Heart left ventricle (tissue), 16 donors: Measurements from ENCODE around the gene RIPPLY1. TPM values are rescaled to one million over a fixed set of nuclear protein-coding genes. Genes with fewer than 3 reads are reported as not detected.

Experiments
- ATAC-seq, 4 donors: fragments of 200-7000 bp; cut with Tn5 transposase; one replicate each; pipeline ENCODE4 v1.9.1; 2020 to 2022; ENCODE audit warnings: moderate library complexity in 4 of 4, mild to moderate bottlenecking in 3 of 4, moderate number of reproducible peaks in 1 of 4
- DNase-seq, 5 donors: peaks; one replicate each; pipeline ENCODE4 v3.0.0-alpha.2; 2020
- H3K27ac ChIP-seq, 12 donors: fragments of 200-600 bp; sonication (generic) in 4 of 12; one replicate each; pipeline versions ENCODE4 v1.5.0 to v1.8.0; 2016 to 2022; ENCODE audit warnings: mild to moderate bottlenecking in 2 of 12
- H3K27me3 ChIP-seq, 9 donors: fragments of 200-600 bp; sonication (generic) in 2 of 9; one replicate each; pipeline versions ENCODE4 v1.5.1 to v1.8.0; 2016 to 2022; ENCODE audit warnings: mild to moderate bottlenecking in 3 of 9
- H3K36me3 ChIP-seq, 9 donors: fragments of 200-600 bp; sonication (generic) in 2 of 9; one replicate each; pipeline versions ENCODE4 v1.5.0 to v1.8.0; 2018 to 2022; ENCODE audit warnings: mild to moderate bottlenecking in 2 of 9
- H3K4me1 ChIP-seq, 12 donors: fragments of 200-600 bp; sonication (generic) in 4 of 12; one replicate each; pipeline versions ENCODE4 v1.5.0 to v1.8.0; 2016 to 2022; ENCODE audit warnings: mild to moderate bottlenecking in 3 of 12
- H3K4me3 ChIP-seq, 12 donors: fragments of 200-600 bp; sonication (generic) in 4 of 12; one replicate each; pipeline versions ENCODE4 v1.5.0 to v1.8.0; 2017 to 2022; ENCODE audit warnings: mild to moderate bottlenecking in 9 of 12, moderate library complexity in 4 of 12
- H3K9me3 ChIP-seq, 12 donors: fragments of 200-600 bp; sonication (generic) in 4 of 12; one replicate each; pipeline versions ENCODE4 v1.5.0 to v1.8.0; 2016 to 2022; ENCODE audit warnings: mild to moderate bottlenecking in 1 of 12
- CTCF ChIP-seq, 12 donors: fragments of 200-600 bp; sonication (generic) in 4 of 12; IDR thresholded peaks; one replicate each; pipeline versions ENCODE4 v1.5.0 to v1.8.0; 2018 to 2022; ENCODE audit warnings: antibody characterized with exemption in 12 of 12, mild to moderate bottlenecking in 5 of 12
- POLR2A ChIP-seq, 2 donors: fragments of 450-650 bp; IDR thresholded peaks; one replicate each; pipeline ENCODE4 v1.6.1; 2017; ENCODE audit warnings: antibody characterized with exemption in 2 of 2, mild to moderate bottlenecking in 2 of 2, moderate library complexity in 2 of 2
- WGBS, 4 donors: extraction: QIAGEN DNeasy Blood & Tissue Kit in 2 of 4; methylation state at CpG; one replicate each; pipeline versions ENCODE4 v1.1.5 to v1.1.7; 2013 to 2018; 5-methylcytosine and 5-hydroxymethylcytosine counted together
- intact Hi-C, 10 donors: fragments of 100-400 bp; cut with DNase I; formaldehyde crosslinking; loops; one replicate each; pipeline versions ENCODE4 v1.11.1 to v1.14.2; 2022
- polyA plus RNA-seq, 2 donors: library from polyadenylated mRNA; stranded (reverse); fragments of 200-250 nt; gene quantifications; one replicate each; pipeline ENCODE4 v1.2.3, GENCODE V29; 2013
- total RNA-seq, 9 donors: library from RNA; depleted of rRNA in 2 of 9; stranded (reverse); fragments of >200 nt in 2 of 9; fragmentation: NEBNext Ultra II Directional in 3 of 9; extraction: Animal tissue kit (Norgen Biotek cat#: 25700) in 3 of 9; gene quantifications; one replicate each; pipeline versions ENCODE4 v1.1.0 to v1.2.4, GENCODE V29; 2016 to 2023
- donor health status: ischemic (EF 13 %, LVEDD 7.1; RV severe dilation, severe dysfunction).
- donor health status: healthy with polysubstance abuse.
- donor health status: DM: no; HTN: yes; CAD: no.
- donor health status: DM: no; HTN: no; CAD: no.
- donor health status: ischemic (EF 25% LVEDD 6.9; RV normal size, moderate dysfunction).
- donor health status: ischemic (EF 25% LVEDD 5.7; RV mildly dilated, moderate dysfunction).
- donor health status: healthy.
- donor health status: DM: yes; HTN: yes; CAD: no.
- donor health status: ischemic (EF 35%, LVEDD 5.7; RV mildly dilated, moderate dysfunction).
- donor health status: nonischemic (EF 11% LVEDD 7.7; RV severe dilation, severe dysfunction).
- donor health status: DM: yes; HTN: yes; CAD: no.
- donor health status: PGD.
- donor health status: ischemic (EF 29% LVEDD 5.4; RV normal size, mild dysfunction).
- donor health status: nonischemic (EF 23%, LVEDD 6.1; RV moderate dilation, normal function).

The RIPPLY1 gene
- total and polyA plus RNA-seq, 11 donors = 0.10 TPM; not detected in 10

GRCh38 chrX:106901341-106901740, 1.8 kb downstream of the RIPPLY1 start:
- intact Hi-C loops = loop anchor here in 1 of 10 donors (10.0 kb wide), 1 partner anchor 53 kb away; no protein-coding TSS in a partner anchor
- DNase-seq (no peak), ATAC-seq (no peak)
- Histone ChIP-seq H3K4me3 (no peak overlapping the region), H3K27ac (no peak overlapping the region), H3K9me3 (no peaks in the 10 kb centered on the region), H3K36me3 (no peaks in the 10 kb centered on the region), H3K4me1 (no peaks in the 10 kb centered on the region), H3K27me3 (peaks cover 0 to 10% (median 0%) of the 10 kb centered on the region in 9 donors)
- 82 to 92% (median 87%) methylated on average over 3 of the region's 3 CpGs for WGBS, 4 donors
- no peak for TF ChIP-seq POLR2A (IDR thresholded peaks at IDR 0.05)
- TF ChIP-seq CTCF (IDR thresholded peaks at IDR 0.05) = no peak

- H3K36me3 ChIP-seq = no peaks in the 10 kb centered on the region
Observed at GRCh38 chrX:106899841-106900240, 3.3 kb downstream of the RIPPLY1 start.

GRCh38 chrX:106899276-106899675, 3.9 kb downstream of the RIPPLY1 start:
- no peak for ATAC-seq
- Histone ChIP-seq H3K4me1 (peaks cover 0 to 3% (median 0%) of the 10 kb centered on the region in 12 donors), H3K27me3 (peaks cover 0 to 11% (median 0%) of the 10 kb centered on the region in 9 donors), H3K36me3 (no peaks in the 10 kb centered on the region), H3K9me3 (no peaks in the 10 kb centered on the region), H3K27ac (no peak overlapping the region), H3K4me3 (no peak overlapping the region)
- 29 to 65% (median 54%) methylated on average over 2 of the region's 2 CpGs for WGBS, 4 donors
- TF ChIP-seq POLR2A (IDR thresholded peaks at IDR 0.05) (no peak), CTCF (IDR thresholded peaks at IDR 0.05) (no peak)
- DNase-seq = no peak
- intact Hi-C loops = loop anchor here in 6 of 10 donors (5.0 to 10.0 kb wide), 3 partner anchors 53 to 996 kb away; no protein-coding TSS in a partner anchor

More at GRCh38 chrX:106899841-106900240, 3.3 kb downstream of the RIPPLY1 start:
- no peak overlapping the region for H3K27ac ChIP-seq
- 82 to 100% (median 91%) methylated on average over 1 of the region's 1 CpG for WGBS, 4 donors
- H3K4me3 ChIP-seq = no peak overlapping the region
- H3K27me3 ChIP-seq = peaks cover 0 to 11% (median 0%) of the 10 kb centered on the region in 9 donors
- no peaks in the 10 kb centered on the region for H3K4me1 ChIP-seq
- no peak for TF ChIP-seq POLR2A (IDR thresholded peaks at IDR 0.05)
- no peak for TF ChIP-seq CTCF (IDR thresholded peaks at IDR 0.05)
- DNase-seq (no peak), ATAC-seq (no peak)
- intact Hi-C loops = loop anchor here in 6 of 10 donors (5.0 to 10.0 kb wide), 3 partner anchors 52 to 995 kb away; no protein-coding TSS in a partner anchor
- H3K9me3 ChIP-seq = no peaks in the 10 kb centered on the region

GRCh38 chrX:106898462-106898861, 4.7 kb downstream of the RIPPLY1 start:
- Histone ChIP-seq H3K4me1 (peaks cover 0 to 3% (median 0%) of the 10 kb centered on the region in 12 donors), H3K36me3 (no peaks in the 10 kb centered on the region), H3K4me3 (no peak overlapping the region), H3K27ac (no peak overlapping the region), H3K27me3 (peaks cover 0 to 11% (median 0%) of the 10 kb centered on the region in 9 donors), H3K9me3 (no peaks in the 10 kb centered on the region)
- 42 to 61% (median 53%) methylated on average over 1 of the region's 1 CpG for WGBS, 4 donors
- intact Hi-C loops = loop anchor here in 6 of 10 donors (5.0 to 10.0 kb wide), 3 partner anchors 54 to 996 kb away; no protein-coding TSS in a partner anchor
- TF ChIP-seq POLR2A (IDR thresholded peaks at IDR 0.05) (no peak), CTCF (IDR thresholded peaks at IDR 0.05) (peak in 10 of 12 donors; percentile 10 to 46 (median 29))
- ATAC-seq (peak in 2 of 4 donors; percentile 33 to 64), DNase-seq (no peak)
